OCI-LY7 (cell line): ENCODE results near the gene CHCHD1. TPM values are rescaled to one million over a fixed set of nuclear protein-coding genes. Genes with fewer than 3 reads are reported as not detected.

Source experiments
- BruUV-seq: library from RNA; stranded (reverse); fragments of 400-500 nt; replicated peaks from 2 replicates; lab custom pipeline; 2021; lab: Mats Ljungman, UMichigan
- CTCF ChIA-PET: fragments of 300-600 bp; sonication (Branson Sonifier 250); formaldehyde crosslinking; loops from one replicate; lab custom pipeline; 2022; ENCODE audit warnings: antibody characterized with exemption; ENCODE audit not compliant: unreplicated experiment; lab: Charles Lee
- POLR2A ChIA-PET: fragments of 300-600 bp; sonication (Branson Sonifier 250); formaldehyde crosslinking; loops from one replicate; lab custom pipeline; 2022; ENCODE audit warnings: antibody characterized with exemption; lab: Charles Lee
- DNase-seq: peaks from one replicate; pipeline ENCODE4 v3.0.0-alpha.2; 2015; ENCODE audit warnings: low spot score
- H2AFZ ChIP-seq: fragments of 200-600 bp; sonication (generic), shearing (Covaris generic); 2 replicates; pipeline ENCODE4 v1.6.1; 2014; ENCODE audit warnings: mild to moderate bottlenecking, antibody characterized with exemption, low read length, moderate library complexity
- H3K27ac ChIP-seq: fragments of 200-600 bp; sonication (generic); 2 replicates; pipeline ENCODE4 v1.5.1; 2014; ENCODE audit warnings: mixed run types, low read depth, mild to moderate bottlenecking, moderate library complexity, low read length, inconsistent platforms; ENCODE audit not compliant: poor library complexity, severe bottlenecking
- H3K36me3 ChIP-seq: fragments of 200-600 bp; sonication (generic); 2 replicates; pipeline ENCODE4 v1.6.1; 2014; ENCODE audit warnings: mild to moderate bottlenecking, antibody characterized with exemption, low read length, moderate library complexity, mixed read lengths; ENCODE audit not compliant: insufficient read depth
- H3K4me1 ChIP-seq: fragments of 200-600 bp; sonication (generic); 2 replicates; pipeline ENCODE4 v1.5.1; 2014; ENCODE audit warnings: mild to moderate bottlenecking, low read length; ENCODE audit not compliant: insufficient read depth, poor library complexity, severe bottlenecking
- H3K4me2 ChIP-seq: fragments of 200-600 bp; sonication (generic); 2 replicates; pipeline ENCODE4 v1.6.1; 2014; ENCODE audit warnings: mild to moderate bottlenecking, low read length
- H3K4me3 ChIP-seq: fragments of 200-600 bp; sonication (generic); 2 replicates; pipeline ENCODE4 v1.5.1; 2014; ENCODE audit warnings: mild to moderate bottlenecking, low read depth, low read length; ENCODE audit not compliant: poor library complexity, severe bottlenecking
- H3K79me2 ChIP-seq: fragments of 200-600 bp; sonication (generic); 2 replicates; pipeline ENCODE4 v1.6.1; 2016; ENCODE audit warnings: low read depth, mild to moderate bottlenecking, low read length, moderate library complexity, mixed read lengths; ENCODE audit not compliant: insufficient read depth
- H3K9me2 ChIP-seq: fragments of 200-600 bp; sonication (generic); 2 replicates; pipeline ENCODE4 v1.6.1; 2016; ENCODE audit warnings: mild to moderate bottlenecking, low read length, mixed read lengths; ENCODE audit not compliant: insufficient read depth
- H3K9me3 ChIP-seq: fragments of 200-600 bp; sonication (generic); 2 replicates; pipeline ENCODE4 v1.6.1; 2014; ENCODE audit warnings: mild to moderate bottlenecking, mixed run types, low read length, mixed read lengths
- H4K20me1 ChIP-seq: fragments of 200-600 bp; sonication (generic); 2 replicates; pipeline ENCODE4 v1.6.1; 2014; ENCODE audit warnings: mild to moderate bottlenecking, antibody characterized with exemption, low read length, moderate library complexity, mixed read lengths; ENCODE audit not compliant: insufficient read depth
- EZH2phosphoT487 ChIP-seq: fragments of 200-600 bp; sonication (generic); IDR thresholded peaks from 2 replicates; pipeline ENCODE4 v1.6.1; 2018; ENCODE audit warnings: low read depth, borderline replicate concordance, mild to moderate bottlenecking, mixed run types, antibody characterized with exemption, low read length, moderate library complexity, mixed read lengths
- intact Hi-C: fragments of 100-400 bp; cut with micrococcal nuclease; formaldehyde crosslinking; loops from one replicate; pipeline ENCODE4 v1.10.0; 2022; ENCODE audit not compliant: unreplicated experiment
- total RNA-seq, 2 experiments: library from RNA; depleted of rRNA in 1 of 2; stranded (reverse); fragments of >200 nt in 1 of 2; shearing (Covaris generic) in 1 of 2; gene quantifications; 2 replicates each; pipeline ENCODE4 v1.2.3, GENCODE V29; 2014 to 2022
- TF ChIP-seq, protein P1 (sequence below): fragments of 200-600 bp; sonication (generic); conservative IDR thresholded peaks from 2 replicates; pipeline ENCODE4 v1.5.1; 2014; ENCODE audit warnings: mild to moderate bottlenecking, antibody characterized with exemption, low read length, moderate library complexity, mixed read lengths

CHCHD1 gene
- total RNA-seq, 2 experiments from 2014 or later, result 36.6 to 55.6 TPM

- Histone ChIP-seq H4K20me1 (no peaks in the 10 kb centered on the region), H2AFZ (no peak overlapping the region), H3K9me2 (no peaks in the 10 kb centered on the region), H3K9me3 (no peaks in the 10 kb centered on the region), H3K36me3 (peaks cover 80% of the 10 kb centered on the region), H3K4me3 (no peak overlapping the region), H3K4me1 (peaks cover 41% of the 10 kb centered on the region), H3K79me2 (peaks cover 13% of the 10 kb centered on the region), H3K4me2 (peak overlapping the region; percentile 49), H3K27ac (peak overlapping the region; percentile 34)
- no peak for DNase-seq
- no TSS peak for BruUV-seq
- ChIA-PET POLR2A (interaction anchor here (0.9 to 2.1 kb wide), 4 partner anchors 10 to 36 kb away, joined by 3 to 10 read pairs (median 6); partner anchors contain the start of gene CHCHD1), CTCF (interaction anchor here (1.0 kb wide), 1 partner anchor 24 kb away, joined by 5 read pairs; no protein-coding TSS in a partner anchor)
- intact Hi-C loops, result loop anchor here (1.0 kb wide), 1 partner anchor 24 kb away; no protein-coding TSS in a partner anchor
- TF ChIP-seq, protein P1, sequence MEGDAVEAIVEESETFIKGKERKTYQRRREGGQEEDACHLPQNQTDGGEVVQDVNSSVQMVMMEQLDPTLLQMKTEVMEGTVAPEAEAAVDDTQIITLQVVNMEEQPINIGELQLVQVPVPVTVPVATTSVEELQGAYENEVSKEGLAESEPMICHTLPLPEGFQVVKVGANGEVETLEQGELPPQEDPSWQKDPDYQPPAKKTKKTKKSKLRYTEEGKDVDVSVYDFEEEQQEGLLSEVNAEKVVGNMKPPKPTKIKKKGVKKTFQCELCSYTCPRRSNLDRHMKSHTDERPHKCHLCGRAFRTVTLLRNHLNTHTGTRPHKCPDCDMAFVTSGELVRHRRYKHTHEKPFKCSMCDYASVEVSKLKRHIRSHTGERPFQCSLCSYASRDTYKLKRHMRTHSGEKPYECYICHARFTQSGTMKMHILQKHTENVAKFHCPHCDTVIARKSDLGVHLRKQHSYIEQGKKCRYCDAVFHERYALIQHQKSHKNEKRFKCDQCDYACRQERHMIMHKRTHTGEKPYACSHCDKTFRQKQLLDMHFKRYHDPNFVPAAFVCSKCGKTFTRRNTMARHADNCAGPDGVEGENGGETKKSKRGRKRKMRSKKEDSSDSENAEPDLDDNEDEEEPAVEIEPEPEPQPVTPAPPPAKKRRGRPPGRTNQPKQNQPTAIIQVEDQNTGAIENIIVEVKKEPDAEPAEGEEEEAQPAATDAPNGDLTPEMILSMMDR, result no peak
- no peak for TF ChIP-seq EZH2phosphoT487
Observed at GRCh38 chr10:73769396-73769795, 12.5 kb upstream of the CHCHD1 start.

DNA sequence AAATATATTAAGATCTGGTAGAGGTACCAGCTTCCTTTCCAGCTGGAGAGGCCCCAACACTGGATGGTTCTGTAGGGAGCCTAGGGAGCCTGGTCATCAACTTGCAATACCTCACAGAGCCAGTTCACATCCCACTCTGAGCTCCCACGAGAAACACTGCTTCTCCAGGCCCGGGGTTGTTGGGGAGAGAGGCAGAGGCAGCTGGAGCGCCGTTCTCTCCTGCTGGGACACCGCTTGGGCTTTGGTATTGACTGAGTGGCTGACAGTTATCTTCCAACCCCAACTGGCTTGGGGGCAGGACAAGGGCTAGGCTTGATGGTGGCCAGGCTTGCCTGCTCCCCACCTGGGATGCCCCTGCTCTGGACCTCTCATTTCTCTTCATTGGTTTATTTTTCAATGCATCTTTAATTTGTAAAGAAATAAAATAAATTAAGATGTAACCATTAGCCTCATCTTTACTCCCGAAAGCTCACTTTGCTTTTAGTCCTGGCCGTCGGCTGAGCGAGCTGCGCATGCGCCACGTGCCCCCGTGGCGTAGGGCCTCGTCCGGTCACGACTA lies 10.0 kb upstream of the CHCHD1 start:
- Histone ChIP-seq H3K9me2 (no peaks in the 10 kb centered on the region), H3K9me3 (no peaks in the 10 kb centered on the region), H3K36me3 (peaks cover 78% of the 10 kb centered on the region), H4K20me1 (no peaks in the 10 kb centered on the region), H3K4me2 (peak overlapping the region; percentile 98), H3K4me3 (peak overlapping the region; percentile 82), H2AFZ (peak overlapping the region; percentile 88), H3K27ac (peak overlapping the region; percentile 77), H3K79me2 (peaks cover 37% of the 10 kb centered on the region), H3K4me1 (peaks cover 59% of the 10 kb centered on the region)
- BruUV-seq, result TSS peak; percentile 54
- CTCF ChIA-PET, result interaction anchor here (1.6 kb wide), 1 partner anchor 15 kb away, joined by 5 read pairs; no protein-coding TSS in a partner anchor
- peak; percentile 64 for DNase-seq
- intact Hi-C loops, result loop anchor here (2.0 kb wide), 2 partner anchors 39 to 107 kb away; partner anchors contain the start of gene NDST2
- no peak for TF ChIP-seq EZH2phosphoT487
- TF ChIP-seq, protein P1, result no peak
- POLR2A ChIA-PET, result interaction anchor here (1.0 to 3.7 kb wide), 5 partner anchors 8 to 37 kb away, joined by 3 to 27 read pairs (median 4); partner anchors contain the start of genes CHCHD1 and SEC24C
